Retinal pigment epithelial cell (primary cell): ENCODE results near the gene MRAS.

Experiments
- DNase-seq: peaks from one replicate; pipeline ENCODE4 v3.0.0-alpha.2; 2010; ENCODE audit warnings: low read depth
- H3K4me3 ChIP-seq: 2 replicates; pipeline ENCODE4 v1.5.1; 2011; ENCODE audit warnings: mild to moderate bottlenecking, low read length, control low read depth, moderate library complexity
- TF ChIP-seq, protein P1 (sequence below): conservative IDR thresholded peaks from 2 replicates; pipeline ENCODE4 v1.5.1; 2011; ENCODE audit warnings: low read depth, low read length, control low read depth, inconsistent platforms

Gene MRAS

DNA sequence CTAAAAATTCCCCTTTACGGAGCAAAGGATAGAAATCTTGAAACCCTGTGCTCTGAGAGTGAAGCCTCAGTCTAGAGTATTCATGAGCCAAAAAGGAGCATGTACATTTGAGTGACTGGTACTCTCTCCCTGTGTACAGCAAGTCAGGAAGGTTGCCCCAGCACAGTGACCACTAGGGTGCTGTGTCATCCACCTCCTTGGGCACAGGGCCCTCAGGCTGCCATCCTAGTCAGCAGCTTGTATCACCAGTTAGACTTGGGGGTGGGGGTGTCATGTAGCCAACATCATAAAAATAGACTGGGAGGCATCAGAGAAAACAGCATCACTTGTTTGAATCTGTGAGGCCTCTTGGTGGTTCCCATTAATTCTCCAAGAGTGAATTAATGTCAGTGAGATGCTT lies 30.7 kb upstream of the MRAS start:
- TF ChIP-seq, protein P1, sequence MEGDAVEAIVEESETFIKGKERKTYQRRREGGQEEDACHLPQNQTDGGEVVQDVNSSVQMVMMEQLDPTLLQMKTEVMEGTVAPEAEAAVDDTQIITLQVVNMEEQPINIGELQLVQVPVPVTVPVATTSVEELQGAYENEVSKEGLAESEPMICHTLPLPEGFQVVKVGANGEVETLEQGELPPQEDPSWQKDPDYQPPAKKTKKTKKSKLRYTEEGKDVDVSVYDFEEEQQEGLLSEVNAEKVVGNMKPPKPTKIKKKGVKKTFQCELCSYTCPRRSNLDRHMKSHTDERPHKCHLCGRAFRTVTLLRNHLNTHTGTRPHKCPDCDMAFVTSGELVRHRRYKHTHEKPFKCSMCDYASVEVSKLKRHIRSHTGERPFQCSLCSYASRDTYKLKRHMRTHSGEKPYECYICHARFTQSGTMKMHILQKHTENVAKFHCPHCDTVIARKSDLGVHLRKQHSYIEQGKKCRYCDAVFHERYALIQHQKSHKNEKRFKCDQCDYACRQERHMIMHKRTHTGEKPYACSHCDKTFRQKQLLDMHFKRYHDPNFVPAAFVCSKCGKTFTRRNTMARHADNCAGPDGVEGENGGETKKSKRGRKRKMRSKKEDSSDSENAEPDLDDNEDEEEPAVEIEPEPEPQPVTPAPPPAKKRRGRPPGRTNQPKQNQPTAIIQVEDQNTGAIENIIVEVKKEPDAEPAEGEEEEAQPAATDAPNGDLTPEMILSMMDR: no peak
- no peak overlapping the region for H3K4me3 ChIP-seq
- no peak for DNase-seq

DNA sequence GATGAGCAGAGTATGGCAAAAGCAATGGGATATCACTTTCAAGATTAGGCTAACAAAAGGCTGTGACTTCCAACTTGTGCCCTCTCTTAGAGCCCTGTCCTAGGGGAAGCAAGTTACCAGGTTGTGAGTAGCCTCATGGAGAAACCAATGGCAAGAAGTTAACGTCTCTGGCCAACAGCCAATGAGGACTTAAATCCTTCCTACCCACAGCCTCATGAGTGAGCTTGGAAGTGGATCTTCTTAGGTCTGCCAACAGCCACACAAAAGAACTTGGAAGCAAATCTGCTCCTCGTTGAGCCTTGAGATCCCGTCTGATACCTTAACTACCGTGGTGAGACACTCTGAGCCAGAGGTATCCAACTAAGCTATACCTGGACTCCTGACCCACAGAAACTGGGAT lies 24.4 kb upstream of the MRAS start:
- no peak for DNase-seq
- no peak overlapping the region for H3K4me3 ChIP-seq
- TF ChIP-seq, protein P1: no peak

DNA sequence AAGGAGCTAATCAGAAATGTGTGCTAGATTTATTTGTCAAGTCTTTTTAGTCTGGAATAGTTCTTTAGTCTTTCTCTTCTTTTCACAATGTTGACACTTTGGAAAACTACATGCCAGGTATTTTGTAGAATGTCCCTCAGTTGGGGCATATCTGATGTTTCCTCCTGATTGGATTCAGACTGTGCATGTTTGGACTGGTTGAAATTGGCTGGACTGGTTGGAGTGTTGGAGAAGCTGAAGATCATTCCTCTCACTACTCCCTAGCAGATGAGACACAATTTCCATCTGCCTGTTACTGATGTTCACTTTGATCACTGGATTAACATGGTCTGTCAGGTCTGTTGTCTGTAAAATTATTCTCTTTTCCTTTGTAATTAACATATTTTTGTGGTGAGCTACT lies 22.4 kb upstream of the MRAS start:
- no peak overlapping the region for H3K4me3 ChIP-seq
- no peak for DNase-seq
- TF ChIP-seq, protein P1: no peak

DNA sequence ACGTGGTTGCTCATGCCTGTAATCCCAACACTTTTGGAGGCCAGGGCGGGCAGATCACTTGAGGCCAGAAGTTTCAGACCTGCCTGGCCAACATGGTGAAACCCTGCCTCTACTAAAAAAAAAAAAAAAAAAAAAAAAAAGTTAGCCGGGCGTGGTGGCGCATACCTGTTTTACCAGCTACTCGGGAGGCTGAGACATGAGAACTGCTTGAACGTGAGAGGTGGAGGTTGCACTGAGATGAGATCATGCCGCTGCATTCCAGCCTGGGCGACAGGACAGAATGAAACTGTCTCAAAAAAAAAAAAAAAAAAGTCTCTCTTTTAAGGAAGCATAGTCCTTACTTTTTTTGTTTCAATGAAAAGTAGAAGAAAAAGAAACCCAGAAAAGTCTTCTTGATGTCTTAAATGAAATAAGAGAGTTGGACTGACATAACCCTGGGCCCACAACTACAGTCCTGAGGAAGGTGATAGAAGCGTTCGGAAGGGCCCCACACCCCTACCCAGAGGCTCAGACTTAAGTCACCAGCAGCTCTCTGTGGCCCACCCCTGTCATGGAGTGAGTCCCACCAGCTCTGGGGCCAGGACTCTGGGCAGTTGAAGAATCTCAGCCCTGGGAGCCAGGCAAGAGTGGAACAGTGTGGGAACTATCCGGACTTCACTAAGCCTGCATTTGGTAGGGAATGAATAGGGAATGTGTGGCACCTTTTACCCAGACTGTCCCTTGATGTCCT lies 21.3 kb upstream of the MRAS start:
- no peak for DNase-seq
- no peak overlapping the region for H3K4me3 ChIP-seq
- TF ChIP-seq, protein P1: no peak

DNA sequence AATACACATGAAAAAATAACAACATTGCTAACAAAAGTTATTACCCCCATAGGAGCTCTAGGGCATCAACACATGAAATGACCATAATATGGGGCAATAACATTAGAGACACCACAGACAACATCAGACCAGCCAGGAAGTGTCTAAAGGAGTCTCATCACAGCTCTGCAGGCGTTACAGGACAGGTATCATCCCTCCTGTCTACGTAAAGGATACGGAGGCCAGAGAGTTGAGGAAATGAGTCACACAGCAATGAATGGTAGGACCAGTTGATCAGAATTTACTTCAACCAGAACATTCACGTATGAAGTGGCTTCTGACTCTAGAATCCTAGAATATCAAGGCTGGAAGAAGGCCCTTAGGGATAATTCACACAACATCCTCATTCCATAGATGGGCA lies 20.5 kb upstream of the MRAS start:
- DNase-seq: no peak
- no peak overlapping the region for H3K4me3 ChIP-seq
- TF ChIP-seq, protein P1: no peak

DNA sequence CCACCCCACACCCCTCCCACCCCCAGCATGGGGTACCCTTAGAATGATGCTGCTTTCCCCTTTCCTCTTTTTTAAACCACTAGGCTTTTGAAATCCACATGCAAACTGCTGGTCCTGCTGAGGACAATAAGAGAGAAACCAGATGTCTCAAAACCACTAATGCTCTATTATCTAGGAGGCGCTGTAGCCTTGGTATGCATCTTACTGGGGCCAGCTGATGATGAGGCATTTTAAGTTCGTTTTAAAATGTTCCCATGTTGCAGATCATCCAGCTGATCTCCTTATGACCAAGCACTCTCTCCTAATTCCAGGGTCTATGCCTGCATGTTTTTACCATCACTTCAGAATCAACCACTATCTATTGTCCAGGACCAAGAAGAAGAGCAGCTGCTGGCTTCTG lies 20.0 kb upstream of the MRAS start:
- H3K4me3 ChIP-seq: no peak overlapping the region
- DNase-seq: no peak
- TF ChIP-seq, protein P1: peak; percentile 22
